ENCODE data around the gene CPED1. TPM values are rescaled to one million over a fixed set of nuclear protein-coding genes. Genes with fewer than 3 reads are reported as not detected.

The CPED1 gene
- total RNA-seq, 2 experiments from 2014 or later = not detected

- DNase-seq = no peak
- CTCF ChIA-PET = no interaction called here
- Mint-ChIP-seq H3K9me3 (no peaks in the 10 kb centered on the region), H3K36me3 (ENCODE audit: low read depth) (no peaks in the 10 kb centered on the region), H3K4me1 (ENCODE audit: low read depth) (peaks cover 31% of the 10 kb centered on the region), H3K4me3 (no peak overlapping the region), H3K27me3 (ENCODE audit: low read depth) (peaks cover 28% of the 10 kb centered on the region), H3K27ac (no peak overlapping the region)
- intact Hi-C loops (cut with micrococcal nuclease) = no loop called here
Measured at GRCh38 chr7:120992272-120992964, 3.9 kb downstream of the CPED1 start.

GRCh38 chr7:120992965-120993494 is 4.5 kb downstream of the CPED1 start:
- no peak overlapping the region for H3K27ac Mint-ChIP-seq
- no peaks in the 10 kb centered on the region for H3K36me3 Mint-ChIP-seq (ENCODE audit: low read depth)
- intact Hi-C loops (cut with micrococcal nuclease) = no loop called here
- peaks cover 23% of the 10 kb centered on the region for H3K27me3 Mint-ChIP-seq (ENCODE audit: low read depth)
- no peaks in the 10 kb centered on the region for H3K9me3 Mint-ChIP-seq
- DNase-seq = no peak
- H3K4me1 Mint-ChIP-seq (ENCODE audit: low read depth) = peaks cover 28% of the 10 kb centered on the region
- CTCF ChIA-PET = no interaction called here
- H3K4me3 Mint-ChIP-seq = no peak overlapping the region

- no peaks in the 10 kb centered on the region for H3K9me3 Mint-ChIP-seq
- DNase-seq = no peak
- no peaks in the 10 kb centered on the region for H3K36me3 Mint-ChIP-seq (ENCODE audit: low read depth)
- CTCF ChIA-PET = interaction anchor here (0.7 kb wide), 1 partner anchor 17 kb away, joined by 3 read pairs; no protein-coding TSS in a partner anchor
- H3K4me3 Mint-ChIP-seq = no peak overlapping the region
- intact Hi-C loops (cut with micrococcal nuclease) = no loop called here
- no peak overlapping the region for H3K27ac Mint-ChIP-seq
- peaks cover 17% of the 10 kb centered on the region for H3K27me3 Mint-ChIP-seq (ENCODE audit: low read depth)
- peaks cover 23% of the 10 kb centered on the region for H3K4me1 Mint-ChIP-seq (ENCODE audit: low read depth)
Measured at GRCh38 chr7:120993553-120994191, 5.2 kb downstream of the CPED1 start.

- CTCF ChIA-PET = interaction anchor here (0.5 to 1.8 kb wide), 4 partner anchors 8 to 116 kb away, joined by 3 to 14 read pairs (median 3); no protein-coding TSS in a partner anchor
- Mint-ChIP-seq H3K27me3 (ENCODE audit: low read depth) (peaks cover 6% of the 10 kb centered on the region), H3K36me3 (ENCODE audit: low read depth) (no peaks in the 10 kb centered on the region), H3K4me3 (no peak overlapping the region), H3K9me3 (no peaks in the 10 kb centered on the region), H3K27ac (no peak overlapping the region), H3K4me1 (ENCODE audit: low read depth) (peaks cover 19% of the 10 kb centered on the region)
- DNase-seq = no peak
- intact Hi-C loops (cut with micrococcal nuclease) = no loop called here
Measured at GRCh38 chr7:120994512-120995410, 6.2 kb downstream of the CPED1 start.

DNA sequence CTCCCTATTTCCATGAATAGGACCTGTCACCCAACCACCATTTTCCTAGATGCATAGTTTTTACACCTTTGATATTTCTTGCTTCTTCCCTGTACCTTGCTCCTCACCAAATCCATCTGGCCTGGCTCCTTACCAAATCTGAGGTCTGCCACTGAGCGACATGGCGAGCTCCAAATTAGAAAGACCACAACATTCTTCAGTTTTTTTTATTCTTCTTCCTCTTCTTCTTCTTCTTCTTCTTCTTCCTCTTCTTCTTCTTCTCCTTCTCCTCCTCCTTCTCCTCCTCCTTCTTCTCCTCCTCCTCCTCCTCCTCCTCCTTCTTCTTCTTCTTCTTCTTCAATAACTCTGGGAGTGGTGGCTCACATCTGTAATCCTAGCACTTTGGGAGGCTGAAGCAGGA is 7.1 kb downstream of the CPED1 start:
- H3K27ac Mint-ChIP-seq = no peak overlapping the region
- H3K4me3 Mint-ChIP-seq = no peak overlapping the region
- peaks cover 24% of the 10 kb centered on the region for H3K4me1 Mint-ChIP-seq (ENCODE audit: low read depth)
- DNase-seq = no peak
- no peaks in the 10 kb centered on the region for H3K36me3 Mint-ChIP-seq (ENCODE audit: low read depth)
- no peaks in the 10 kb centered on the region for H3K27me3 Mint-ChIP-seq (ENCODE audit: low read depth)
- CTCF ChIA-PET = interaction anchor here (0.5 to 1.8 kb wide), 4 partner anchors 9 to 115 kb away, joined by 3 to 14 read pairs (median 3); no protein-coding TSS in a partner anchor
- intact Hi-C loops (cut with micrococcal nuclease) = no loop called here
- no peaks in the 10 kb centered on the region for H3K9me3 Mint-ChIP-seq

DNA sequence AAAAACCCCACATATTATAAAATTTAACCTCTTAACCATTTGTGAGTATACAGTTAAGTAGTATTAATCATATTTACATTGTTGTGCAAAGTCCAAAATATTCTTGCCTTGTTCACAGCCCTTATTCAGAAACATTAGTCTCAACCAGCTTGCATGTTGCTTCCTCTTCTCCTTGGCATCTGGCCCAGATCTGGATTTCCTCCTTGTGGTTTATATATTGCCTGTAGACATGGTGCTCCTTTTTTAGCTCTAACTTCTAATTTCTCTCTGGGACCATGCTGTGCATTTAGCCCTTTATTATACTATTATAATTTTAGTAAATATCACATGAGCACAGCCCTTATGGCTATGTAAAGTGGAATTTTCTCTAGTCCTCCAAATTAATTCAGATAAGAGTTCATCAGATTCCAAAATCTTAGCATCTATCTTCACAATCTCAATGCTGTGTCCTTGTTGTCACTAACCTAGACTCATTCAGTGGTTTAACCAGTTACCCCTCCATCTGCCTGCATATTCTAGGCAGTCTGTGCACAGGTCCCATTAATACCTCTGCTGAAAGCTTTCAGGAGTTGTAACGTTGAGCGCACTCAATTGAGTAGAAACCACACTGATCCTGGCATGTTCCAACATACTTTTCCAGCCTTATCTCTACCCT is 7.9 kb downstream of the CPED1 start:
- Mint-ChIP-seq H3K36me3 (ENCODE audit: low read depth) (no peaks in the 10 kb centered on the region), H3K9me3 (no peaks in the 10 kb centered on the region), H3K4me1 (ENCODE audit: low read depth) (peaks cover 24% of the 10 kb centered on the region), H3K27ac (no peak overlapping the region), H3K4me3 (no peak overlapping the region), H3K27me3 (ENCODE audit: low read depth) (no peaks in the 10 kb centered on the region)
- intact Hi-C loops (cut with micrococcal nuclease) = no loop called here
- CTCF ChIA-PET = interaction anchor here (1.0 to 1.8 kb wide), 4 partner anchors 8 to 112 kb away, joined by 3 to 14 read pairs (median 4); partner anchors contain the start of gene CPED1
- peak; percentile 58 for DNase-seq

GRCh38 chr7:120996988-120997345 is 8.5 kb downstream of the CPED1 start:
- DNase-seq = no peak
- Mint-ChIP-seq H3K4me3 (no peak overlapping the region), H3K27ac (no peak overlapping the region), H3K36me3 (ENCODE audit: low read depth) (no peaks in the 10 kb centered on the region), H3K9me3 (no peaks in the 10 kb centered on the region), H3K27me3 (ENCODE audit: low read depth) (no peaks in the 10 kb centered on the region), H3K4me1 (ENCODE audit: low read depth) (peaks cover 24% of the 10 kb centered on the region)
- intact Hi-C loops (cut with micrococcal nuclease) = no loop called here
- CTCF ChIA-PET = interaction anchor here (1.2 to 1.8 kb wide), 3 partner anchors 9 to 111 kb away, joined by 3 to 14 read pairs (median 4); partner anchors contain the start of gene CPED1

- intact Hi-C loops (cut with micrococcal nuclease) = no loop called here
- H3K27ac Mint-ChIP-seq = no peak overlapping the region
- H3K36me3 Mint-ChIP-seq (ENCODE audit: low read depth) = no peaks in the 10 kb centered on the region
- peaks cover 24% of the 10 kb centered on the region for H3K4me1 Mint-ChIP-seq (ENCODE audit: low read depth)
- H3K9me3 Mint-ChIP-seq = no peaks in the 10 kb centered on the region
- H3K4me3 Mint-ChIP-seq = no peak overlapping the region
- DNase-seq = no peak
- no peaks in the 10 kb centered on the region for H3K27me3 Mint-ChIP-seq (ENCODE audit: low read depth)
- CTCF ChIA-PET = interaction anchor here (0.6 to 2.2 kb wide), 3 partner anchors 8 to 41 kb away, joined by 3 to 11 read pairs (median 4); no protein-coding TSS in a partner anchor
Measured at GRCh38 chr7:120997882-120998474, 9.5 kb downstream of the CPED1 start.

DNA sequence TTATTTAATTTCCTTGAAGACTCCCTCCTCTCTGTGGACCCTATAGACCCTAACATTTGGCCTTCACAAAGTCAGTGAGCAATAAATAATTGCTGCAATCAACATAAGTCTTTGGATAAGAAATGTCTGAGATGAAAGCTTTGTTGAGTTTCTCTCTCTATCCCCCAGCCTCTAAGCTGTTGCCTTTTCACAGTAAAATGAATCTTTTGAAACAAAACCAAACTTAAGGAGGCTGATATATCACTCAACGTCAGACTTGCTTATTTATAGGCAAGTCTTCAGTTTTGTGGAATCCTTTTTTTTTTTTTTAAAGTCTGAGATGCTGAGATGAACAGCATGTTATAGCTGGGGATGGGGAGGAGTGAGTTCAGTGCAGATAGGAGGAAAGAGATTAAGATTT is 10.0 kb downstream of the CPED1 start:
- DNase-seq = no peak
- Mint-ChIP-seq H3K9me3 (no peaks in the 10 kb centered on the region), H3K4me1 (ENCODE audit: low read depth) (peaks cover 24% of the 10 kb centered on the region), H3K4me3 (no peak overlapping the region), H3K27ac (no peak overlapping the region), H3K36me3 (ENCODE audit: low read depth) (no peaks in the 10 kb centered on the region), H3K27me3 (ENCODE audit: low read depth) (peaks cover 1% of the 10 kb centered on the region)
- intact Hi-C loops (cut with micrococcal nuclease) = no loop called here
- CTCF ChIA-PET = interaction anchor here (0.9 to 2.2 kb wide), 3 partner anchors 8 to 94 kb away, joined by 3 to 11 read pairs (median 4); no protein-coding TSS in a partner anchor

GRCh38 chr7:120998996-120999565 is 10.6 kb downstream of the CPED1 start:
- peaks cover 24% of the 10 kb centered on the region for H3K4me1 Mint-ChIP-seq (ENCODE audit: low read depth)

More at GRCh38 chr7:120998996-120999565, 10.6 kb downstream of the CPED1 start:
- intact Hi-C loops (cut with micrococcal nuclease) = no loop called here
- Mint-ChIP-seq H3K4me3 (no peak overlapping the region), H3K27ac (no peak overlapping the region), H3K27me3 (ENCODE audit: low read depth) (peaks cover 3% of the 10 kb centered on the region), H3K9me3 (no peaks in the 10 kb centered on the region), H3K36me3 (ENCODE audit: low read depth) (no peaks in the 10 kb centered on the region)
- CTCF ChIA-PET = interaction anchor here (0.9 to 2.5 kb wide), 4 partner anchors 9 to 93 kb away, joined by 3 to 11 read pairs (median 7); no protein-coding TSS in a partner anchor
- no peak for DNase-seq

Measured in activated naive CD4-positive, alpha-beta T cell treated with anti-CD3 and anti-CD28 coated beads for 36 hours (primary cell).